Measurements from ENCODE around the gene TPH2. TPM values are rescaled to one million over a fixed set of nuclear protein-coding genes. Genes with fewer than 3 reads are reported as not detected.

TPH2 gene
- total RNA-seq, 4 donors from 2014 or later: not detected

DNA sequence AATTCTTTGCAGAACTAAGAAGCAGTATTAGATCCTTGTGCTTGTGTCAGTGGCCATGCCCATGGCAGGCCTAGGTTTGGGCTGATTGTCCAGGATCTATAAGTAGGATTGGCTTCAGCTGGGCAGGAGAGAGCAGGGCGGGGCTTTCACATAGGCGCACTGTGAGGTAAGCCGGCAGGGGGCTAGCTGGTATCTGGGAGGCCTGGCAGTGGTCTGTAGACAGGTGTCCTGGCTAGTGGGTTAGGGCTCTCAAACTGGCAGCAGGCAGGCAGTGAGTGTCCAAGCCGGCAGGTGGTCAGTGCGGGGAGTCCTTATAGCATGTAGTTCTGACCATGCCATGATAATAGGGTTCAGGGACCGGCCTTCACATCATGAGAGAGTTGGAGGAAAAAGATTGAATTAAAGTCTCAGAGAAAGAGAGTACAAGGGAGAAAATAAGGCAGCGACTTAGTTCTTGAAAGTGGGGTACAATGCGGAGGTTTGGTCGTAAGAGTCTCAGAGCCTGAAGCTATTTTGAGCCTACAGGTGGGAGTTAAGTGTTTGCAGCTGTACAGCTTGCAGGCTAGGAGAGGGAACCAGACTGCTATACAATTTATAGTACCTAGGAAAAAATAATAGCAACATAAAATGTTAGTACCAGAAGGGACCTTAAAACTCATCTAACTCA is 137.4 kb downstream of the TPH2 start:
- Histone ChIP-seq H3K27ac (no peak overlapping the region), H3K4me1 (no peaks in the 10 kb centered on the region), H3K9me3 (peaks cover 0 to 1% (median 0%) of the 10 kb centered on the region in 3 donors), H3K4me3 (no peak overlapping the region), H3K36me3 (no peaks in the 10 kb centered on the region), H3K27me3 (no peaks in the 10 kb centered on the region)
- ATAC-seq: no peak
- TF ChIP-seq POLR2AphosphoS5 (IDR thresholded peaks at IDR 0.05) (no peak), EP300 (IDR thresholded peaks at IDR 0.05) (no peak), POLR2A (IDR thresholded peaks at IDR 0.05) (no peak)
- TF ChIP-seq, protein P1, sequence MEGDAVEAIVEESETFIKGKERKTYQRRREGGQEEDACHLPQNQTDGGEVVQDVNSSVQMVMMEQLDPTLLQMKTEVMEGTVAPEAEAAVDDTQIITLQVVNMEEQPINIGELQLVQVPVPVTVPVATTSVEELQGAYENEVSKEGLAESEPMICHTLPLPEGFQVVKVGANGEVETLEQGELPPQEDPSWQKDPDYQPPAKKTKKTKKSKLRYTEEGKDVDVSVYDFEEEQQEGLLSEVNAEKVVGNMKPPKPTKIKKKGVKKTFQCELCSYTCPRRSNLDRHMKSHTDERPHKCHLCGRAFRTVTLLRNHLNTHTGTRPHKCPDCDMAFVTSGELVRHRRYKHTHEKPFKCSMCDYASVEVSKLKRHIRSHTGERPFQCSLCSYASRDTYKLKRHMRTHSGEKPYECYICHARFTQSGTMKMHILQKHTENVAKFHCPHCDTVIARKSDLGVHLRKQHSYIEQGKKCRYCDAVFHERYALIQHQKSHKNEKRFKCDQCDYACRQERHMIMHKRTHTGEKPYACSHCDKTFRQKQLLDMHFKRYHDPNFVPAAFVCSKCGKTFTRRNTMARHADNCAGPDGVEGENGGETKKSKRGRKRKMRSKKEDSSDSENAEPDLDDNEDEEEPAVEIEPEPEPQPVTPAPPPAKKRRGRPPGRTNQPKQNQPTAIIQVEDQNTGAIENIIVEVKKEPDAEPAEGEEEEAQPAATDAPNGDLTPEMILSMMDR (IDR thresholded peaks at IDR 0.05): no peak
- 95 to 96% methylated on average over 4 to 9 of the region's 9 CpGs for WGBS, 2 donors (ENCODE audit: low coverage in 1 of 2)

DNA sequence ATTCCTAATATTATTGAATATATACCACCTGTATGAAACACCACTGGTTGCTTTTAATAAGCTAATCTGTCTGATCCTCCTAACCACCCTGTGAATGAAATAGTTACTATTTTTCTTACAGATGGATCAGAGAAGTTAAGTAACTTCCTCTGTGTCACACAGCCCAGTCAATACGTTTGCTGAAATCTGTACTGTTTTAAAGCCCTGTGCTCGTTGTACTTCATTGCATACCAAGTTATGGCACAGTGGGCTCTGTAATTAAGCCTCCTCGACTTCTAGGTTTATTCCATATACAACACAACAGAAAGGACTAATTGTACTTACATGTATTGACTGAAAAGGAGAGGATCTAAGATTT is 137.9 kb downstream of the TPH2 start:
- Histone ChIP-seq H3K4me3 (no peak overlapping the region), H3K4me1 (no peaks in the 10 kb centered on the region), H3K9me3 (no peaks in the 10 kb centered on the region), H3K36me3 (no peaks in the 10 kb centered on the region), H3K27me3 (no peaks in the 10 kb centered on the region), H3K27ac (no peak overlapping the region)
- TF ChIP-seq, protein P1 (IDR thresholded peaks at IDR 0.05): no peak
- TF ChIP-seq EP300 (IDR thresholded peaks at IDR 0.05): no peak
- no peak for TF ChIP-seq POLR2A (IDR thresholded peaks at IDR 0.05)
- TF ChIP-seq POLR2AphosphoS5 (IDR thresholded peaks at IDR 0.05): no peak
- WGBS, 2 donors (ENCODE audit: low coverage in 1 of 2): 81 to 93% methylated on average over 3 of the region's 3 CpGs
- ATAC-seq: no peak

DNA sequence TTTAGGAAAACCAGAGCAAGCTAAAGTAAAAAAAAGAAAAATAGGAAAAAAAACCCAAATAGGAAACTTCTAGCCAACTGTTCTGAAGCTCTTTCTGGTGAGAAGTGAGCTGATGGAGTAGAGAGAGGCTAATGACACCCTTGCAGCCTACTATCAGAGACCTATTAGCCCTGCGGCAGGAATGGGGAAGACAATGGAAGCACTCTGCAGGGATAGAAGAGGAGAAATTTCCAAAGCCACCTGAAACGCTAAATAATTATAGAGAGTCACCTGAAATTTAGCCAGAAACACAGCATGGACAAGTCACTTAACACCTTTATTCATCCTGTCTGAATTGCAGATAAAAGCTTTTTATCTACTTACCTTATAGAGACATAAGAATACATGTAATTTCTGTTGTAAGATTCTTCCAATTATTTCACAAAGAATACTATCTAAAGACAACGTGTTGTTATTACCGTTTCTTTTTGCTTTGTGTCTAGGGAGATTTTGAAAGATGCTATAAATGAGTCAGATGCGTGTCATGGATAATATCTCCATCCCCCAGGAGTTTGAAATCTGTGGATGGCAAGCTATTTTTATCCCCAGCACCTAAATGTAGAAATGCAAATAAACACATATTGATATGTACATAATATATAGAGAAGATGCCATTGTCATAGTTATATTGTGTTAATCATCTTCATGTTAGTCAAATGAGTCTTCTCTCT is 138.6 kb downstream of the TPH2 start:
- no peaks in the 10 kb centered on the region for H3K36me3 ChIP-seq
- no peak overlapping the region for H3K27ac ChIP-seq
- TF ChIP-seq EP300 (IDR thresholded peaks at IDR 0.05) (no peak), POLR2A (IDR thresholded peaks at IDR 0.05) (no peak), POLR2AphosphoS5 (IDR thresholded peaks at IDR 0.05) (no peak)
- TF ChIP-seq, protein P1 (IDR thresholded peaks at IDR 0.05): no peak
- 57 to 81% methylated on average over 5 of the region's 5 CpGs for WGBS, 2 donors (ENCODE audit: low coverage in 1 of 2)
- no peak overlapping the region for H3K4me3 ChIP-seq
- H3K9me3 ChIP-seq: no peaks in the 10 kb centered on the region
- no peak for ATAC-seq
- no peaks in the 10 kb centered on the region for H3K27me3 ChIP-seq
- no peaks in the 10 kb centered on the region for H3K4me1 ChIP-seq

DNA sequence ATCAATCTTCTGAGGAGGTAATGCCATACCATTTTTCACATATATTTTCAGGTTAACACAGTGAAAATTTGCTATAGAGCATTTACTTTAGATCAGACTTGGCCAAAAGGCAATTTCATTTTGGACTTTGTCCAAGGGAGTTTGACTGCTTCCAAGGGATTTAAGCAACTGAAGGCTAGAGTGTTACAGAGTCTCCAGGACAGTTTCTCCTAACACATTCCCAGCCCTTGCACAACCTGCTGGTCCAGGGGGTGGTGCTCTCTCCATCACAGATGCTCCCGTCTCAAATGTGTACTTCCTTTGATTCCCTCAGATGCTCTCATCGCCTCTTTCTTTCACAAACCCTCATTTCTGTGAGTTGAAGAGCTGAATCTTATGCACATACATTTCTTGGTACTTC is 143.1 kb downstream of the TPH2 start:
- Histone ChIP-seq H3K27me3 (no peaks in the 10 kb centered on the region), H3K27ac (no peak overlapping the region), H3K36me3 (no peaks in the 10 kb centered on the region), H3K4me3 (no peak overlapping the region), H3K4me1 (no peaks in the 10 kb centered on the region), H3K9me3 (no peaks in the 10 kb centered on the region)
- no peak for TF ChIP-seq EP300 (IDR thresholded peaks at IDR 0.05)
- TF ChIP-seq POLR2AphosphoS5 (IDR thresholded peaks at IDR 0.05): no peak
- WGBS, 2 donors (ENCODE audit: low coverage in 1 of 2): 32 to 52% methylated on average over 2 of the region's 2 CpGs
- ATAC-seq: no peak

Other genes starting within 250 kb of the TPH2 start
- gene RAB21, start 184.0 kb upstream of the TPH2 start, total RNA-seq: 10 to 100 TPM; 31.9 to 85.1 (median 45.8) TPM
- 10 to 100 TPM; 20.0 to 45.8 (median 34.1) TPM for gene TBC1D15, start 99.1 kb upstream of the TPH2 start, total RNA-seq